ENCODE data around the gene TNFRSF11A.

The TNFRSF11A gene

GRCh38 chr18:62325806-62326645 lies 916 bp downstream of the TNFRSF11A start:
- no peak for DNase-seq

- DNase-seq = no peak
Measured at GRCh38 chr18:62326646-62327348, 1.7 kb downstream of the TNFRSF11A start.

DNA sequence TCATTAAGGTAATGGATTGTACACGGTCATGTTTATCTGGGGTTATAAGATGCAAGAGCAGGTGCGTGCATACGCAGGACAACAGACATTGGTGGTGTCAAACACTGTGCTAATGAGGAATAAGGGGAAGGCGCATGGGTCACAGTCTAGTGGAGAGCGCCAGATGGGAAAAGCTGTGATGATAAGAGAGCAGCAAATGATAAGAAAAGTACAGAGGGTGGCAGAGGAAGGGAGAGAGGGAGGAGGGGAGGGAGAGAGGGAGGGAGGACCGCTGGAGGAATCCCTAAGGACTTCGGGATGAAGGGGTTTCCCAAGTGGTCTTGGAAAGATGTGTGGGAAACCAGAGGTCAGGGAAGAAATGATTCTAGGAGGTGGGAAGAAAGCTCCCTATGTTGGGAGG lies 2.9 kb downstream of the TNFRSF11A start:
- DNase-seq = no peak

DNA sequence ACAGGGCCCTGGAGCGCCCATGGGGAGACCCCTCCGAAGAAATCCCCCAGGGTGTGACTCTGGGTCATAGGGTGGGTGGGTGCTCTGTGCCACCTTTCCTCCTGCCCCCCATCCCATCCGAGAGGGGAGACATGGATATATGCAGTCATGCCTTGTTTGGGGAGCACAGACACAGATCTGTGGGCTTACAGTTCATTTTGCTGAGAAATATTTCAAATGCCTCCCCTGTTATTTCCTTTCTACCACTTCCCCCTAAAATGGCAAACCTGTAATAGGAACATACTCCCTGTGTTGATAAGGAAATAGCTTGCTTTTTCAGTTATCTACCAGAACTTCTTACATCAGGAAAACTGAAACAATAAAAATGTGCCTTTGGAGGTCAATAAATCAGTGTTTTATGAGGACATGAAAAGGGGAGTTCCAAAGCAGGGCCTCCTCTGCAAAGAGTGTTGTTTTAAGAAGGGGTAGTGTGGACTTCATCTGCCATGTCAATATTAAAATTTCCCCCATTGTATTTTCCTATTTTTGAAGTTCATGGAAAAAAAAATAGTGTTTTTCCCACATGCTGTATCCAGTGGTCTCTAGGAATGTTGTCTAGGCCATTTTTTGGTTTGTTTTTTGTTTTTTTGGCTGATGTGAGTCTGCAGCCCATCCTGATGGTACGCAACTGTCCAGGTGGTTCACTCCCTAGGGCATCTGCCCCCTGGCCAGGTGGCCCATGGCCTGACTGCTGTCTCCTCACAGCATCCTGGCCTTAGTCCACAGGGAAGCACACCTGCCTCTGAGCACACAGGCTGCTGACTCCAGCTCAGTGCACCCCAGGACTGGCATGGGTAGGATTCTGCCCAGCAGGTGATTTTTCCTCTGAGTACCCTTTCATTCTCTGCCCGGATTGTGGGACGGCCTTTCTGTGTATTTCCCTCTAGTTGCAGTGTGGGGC lies 3.7 kb downstream of the TNFRSF11A start:
- DNase-seq = no peak

DNA sequence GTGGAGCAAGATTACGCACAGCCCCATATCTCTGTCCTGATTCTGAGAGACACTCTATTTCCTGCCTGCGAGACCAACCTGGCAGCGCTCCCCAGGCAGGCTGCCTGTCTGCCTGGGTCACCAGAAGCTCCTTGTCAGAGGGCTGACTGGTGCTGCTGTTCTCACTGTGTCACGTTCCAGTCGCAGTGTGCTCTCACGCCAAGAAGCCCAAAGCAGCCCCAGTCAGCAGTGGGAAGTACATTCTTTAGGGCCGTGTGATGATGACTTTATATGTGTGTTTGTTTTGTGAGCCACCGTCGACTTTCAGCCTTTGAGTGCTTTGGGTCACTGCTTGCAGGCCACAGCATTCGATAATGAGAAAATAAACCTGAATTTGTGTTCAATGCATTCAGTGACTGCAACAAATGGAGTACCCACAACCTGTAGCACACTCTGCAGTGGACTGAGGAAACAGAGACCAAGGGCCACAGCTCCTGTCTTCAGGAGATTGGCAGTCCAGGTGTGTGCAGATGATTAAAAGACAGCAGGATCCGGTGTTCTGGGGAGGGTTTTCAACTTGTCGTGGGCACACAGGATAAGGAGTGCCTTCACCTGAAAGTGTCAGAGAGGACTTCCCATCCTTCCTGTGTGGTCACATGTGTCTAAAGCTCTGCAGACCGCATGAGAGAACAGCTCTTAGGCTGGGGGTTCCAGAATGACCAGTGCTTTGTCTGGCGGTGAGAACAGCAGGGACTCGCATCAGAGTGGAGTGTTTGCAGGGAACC lies 4.8 kb downstream of the TNFRSF11A start:
- DNase-seq = no peak

GRCh38 chr18:62330650-62331049 lies 5.5 kb downstream of the TNFRSF11A start:
- DNase-seq = no peak

GRCh38 chr18:62331581-62332356 lies 6.7 kb downstream of the TNFRSF11A start:
- no peak for DNase-seq

DNA sequence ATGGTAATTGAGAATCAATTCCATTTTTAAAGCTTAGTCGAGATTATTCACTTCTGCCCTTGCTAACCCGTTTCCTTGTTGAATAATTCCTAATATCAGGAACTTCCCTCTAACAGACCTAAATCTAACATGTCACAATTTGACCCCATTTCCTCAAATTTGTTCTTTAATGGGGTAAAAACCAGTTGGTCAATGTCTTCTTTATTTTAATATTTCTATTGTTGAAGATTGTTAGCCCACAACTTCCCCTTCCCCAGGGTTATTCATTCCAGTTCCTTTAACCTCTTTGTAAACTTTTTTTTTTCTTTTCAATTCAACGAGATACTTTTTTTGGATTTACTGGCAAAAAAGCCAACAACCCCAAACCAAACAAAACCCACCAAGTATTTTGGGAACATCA lies 7.3 kb downstream of the TNFRSF11A start:
- no peak for DNase-seq

DNA sequence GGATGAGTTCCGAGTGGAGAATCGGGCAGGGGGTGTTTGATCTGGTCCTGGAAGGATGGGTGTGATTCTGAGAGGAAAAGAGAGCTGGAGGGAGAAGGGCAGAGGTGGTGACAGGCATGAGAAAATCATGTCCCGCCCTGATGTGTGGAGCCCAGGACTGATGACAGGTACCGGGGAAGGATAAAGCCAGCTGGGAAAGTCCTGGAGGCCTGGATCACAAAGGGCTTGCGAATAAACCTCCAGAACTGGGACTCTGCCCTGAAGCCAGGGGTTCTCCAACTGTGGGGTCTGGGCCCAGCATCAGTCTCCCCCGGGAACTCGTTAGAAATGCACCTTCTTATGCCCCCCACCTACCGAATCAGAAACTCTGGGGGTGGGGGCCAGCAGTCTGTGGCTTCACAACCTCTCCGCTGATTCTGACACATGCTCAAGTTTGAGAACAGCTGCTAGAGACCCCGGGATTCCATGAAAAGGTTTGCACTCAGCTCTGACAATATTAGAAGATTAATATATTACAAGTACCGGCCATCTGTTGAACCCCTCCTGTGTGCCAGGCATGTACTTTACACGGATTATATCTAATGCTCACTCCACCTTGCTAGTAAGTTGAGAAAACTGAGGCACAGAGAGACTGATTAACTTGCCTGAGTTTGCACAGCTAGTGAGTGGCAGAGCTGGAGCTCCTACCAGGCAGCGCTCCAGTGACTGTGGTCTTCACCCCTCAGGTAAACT lies 8.0 kb downstream of the TNFRSF11A start:
- DNase-seq = no peak

DNA sequence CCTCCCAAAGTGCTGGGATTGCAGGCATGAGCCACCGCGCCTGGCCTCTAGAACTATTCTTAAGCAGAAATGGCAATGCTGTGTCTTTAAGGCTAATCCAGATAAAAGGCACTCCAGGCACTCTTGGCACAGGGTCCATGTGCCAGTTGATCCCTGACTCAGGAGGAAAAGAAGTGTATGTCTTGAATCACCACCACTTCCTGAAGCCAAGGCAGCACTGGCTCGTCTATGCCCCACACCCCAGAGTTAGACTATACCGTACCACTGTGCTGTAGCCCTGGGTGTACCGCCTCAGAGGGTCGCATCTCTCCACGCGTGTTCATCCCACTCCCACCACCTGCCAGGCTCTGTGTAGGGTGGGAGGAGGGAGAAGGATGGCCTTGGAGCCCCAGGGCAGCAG lies 9.0 kb downstream of the TNFRSF11A start:
- DNase-seq = peak; percentile 40

- DNase-seq = no peak
Measured at GRCh38 chr18:62335494-62335893, 10.4 kb downstream of the TNFRSF11A start.

DNA sequence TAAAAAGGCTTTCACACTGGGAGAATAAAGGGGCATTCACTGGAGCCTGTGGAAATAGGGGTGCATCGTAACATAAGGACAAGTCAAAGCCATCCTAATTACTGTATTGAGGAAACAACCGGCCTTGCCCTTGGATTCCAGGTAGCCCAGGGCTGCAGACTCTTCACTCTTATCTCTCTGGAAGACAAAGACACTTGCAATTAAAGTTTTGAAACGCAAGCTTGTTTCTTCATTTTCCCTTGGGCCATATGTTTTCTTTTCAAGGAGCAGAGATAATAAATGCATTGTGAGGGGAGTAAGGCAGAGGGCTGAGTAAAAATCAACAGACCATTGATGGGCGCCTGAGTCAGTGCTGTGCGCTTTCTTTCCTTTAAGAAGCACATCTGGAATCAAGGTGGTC lies 11.5 kb downstream of the TNFRSF11A start:
- no peak for DNase-seq

DNA sequence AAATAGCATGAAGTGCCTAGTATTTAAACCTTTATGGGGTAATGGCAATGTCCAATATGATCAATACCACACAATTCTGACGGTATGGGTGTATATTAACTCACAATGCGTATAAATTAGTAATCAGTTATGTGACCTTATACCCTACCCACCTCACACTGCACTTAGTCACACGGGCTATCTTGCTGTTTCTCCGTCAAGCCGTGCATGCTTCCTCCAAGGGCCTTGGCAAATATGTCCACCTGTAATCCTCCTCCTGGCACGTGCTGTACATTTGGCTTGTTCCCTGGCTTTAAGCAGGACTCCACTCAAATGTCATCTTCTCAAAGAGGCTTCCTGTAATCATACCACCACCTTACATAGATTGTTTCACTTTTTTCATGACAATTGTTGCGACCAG lies 12.2 kb downstream of the TNFRSF11A start:
- no peak for DNase-seq

GRCh38 chr18:62338446-62339105 lies 13.5 kb downstream of the TNFRSF11A start:
- no peak for DNase-seq

- no peak for DNase-seq
Measured at GRCh38 chr18:62339106-62339988, 14.2 kb downstream of the TNFRSF11A start.

DNA sequence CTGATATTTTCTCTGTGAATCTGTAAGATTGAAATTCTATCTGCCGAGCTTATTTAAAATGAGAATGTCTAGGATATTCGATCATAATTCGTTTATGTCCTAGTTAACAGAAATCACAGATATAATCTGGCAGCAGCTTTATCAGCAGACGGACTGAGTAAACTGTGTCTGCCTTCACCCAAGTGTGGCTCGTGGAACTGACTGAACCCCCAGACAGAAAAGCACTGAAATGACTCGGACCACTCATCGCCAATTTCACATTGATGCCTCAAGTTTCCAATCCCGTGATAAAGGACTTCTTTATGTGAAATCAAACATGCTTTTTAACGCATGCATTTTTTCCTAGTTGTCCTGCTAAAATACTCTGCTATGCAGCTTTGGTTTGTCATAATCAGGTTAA lies 15.9 kb downstream of the TNFRSF11A start:
- DNase-seq = no peak

DNA sequence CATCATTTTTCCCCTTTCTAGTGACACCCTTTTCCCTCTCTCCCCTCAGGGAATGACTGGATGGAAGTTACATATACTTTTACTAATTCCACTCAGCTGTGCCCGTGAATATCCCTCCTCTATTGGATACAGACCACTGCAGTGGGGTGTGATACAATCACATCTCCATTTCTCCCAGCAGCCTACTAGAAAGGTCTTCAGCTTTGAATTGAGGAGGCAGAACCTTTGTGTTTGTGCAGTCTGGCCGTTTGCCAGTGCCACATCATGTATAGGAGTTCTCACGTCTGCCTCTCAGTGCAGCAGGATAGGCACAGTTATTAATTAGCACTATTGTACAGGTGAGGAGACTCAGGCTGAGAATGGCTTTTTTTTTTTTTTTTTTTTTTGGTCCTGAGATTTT lies 16.4 kb downstream of the TNFRSF11A start:
- DNase-seq = no peak

DNA sequence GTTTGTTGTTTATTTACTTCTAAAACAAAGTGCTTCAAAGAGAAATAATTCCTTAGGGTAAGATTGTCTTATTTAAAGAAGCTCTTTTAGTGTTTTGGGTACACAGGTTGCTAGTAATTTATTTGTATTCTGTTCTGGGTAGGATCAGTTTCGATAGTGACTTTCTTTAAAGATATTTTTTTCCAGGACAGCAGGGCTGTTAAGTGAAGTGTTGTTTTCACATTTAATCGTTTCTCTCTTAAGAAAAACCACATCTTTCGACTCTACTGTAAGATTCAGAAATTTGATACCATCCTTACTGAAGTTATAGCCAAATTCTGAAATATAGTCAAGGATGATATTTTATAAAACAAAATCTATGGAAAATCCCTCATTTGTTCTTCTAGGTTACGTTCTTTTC lies 17.8 kb downstream of the TNFRSF11A start:
- DNase-seq = no peak

DNA sequence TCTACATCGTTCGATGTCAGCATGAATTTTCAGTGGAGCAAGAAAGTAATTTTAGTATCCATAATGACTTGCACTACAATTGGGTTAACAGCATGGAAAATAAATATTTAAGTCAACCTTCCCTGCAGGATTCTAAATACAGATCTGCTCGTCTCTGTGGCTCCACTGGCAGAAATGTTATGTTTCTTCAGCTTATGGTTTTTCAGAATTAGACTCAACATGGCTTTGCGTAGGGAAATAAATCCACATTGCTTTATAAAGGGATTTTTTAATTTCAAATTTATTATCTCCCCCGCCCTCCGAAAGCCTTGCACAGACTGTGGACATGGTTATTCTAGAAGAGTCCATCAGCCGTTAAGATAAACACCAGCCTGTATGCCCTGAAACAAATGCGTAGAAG lies 18.2 kb downstream of the TNFRSF11A start:
- DNase-seq = no peak

Data from 8988T (cell line).